ENCODE data around the gene LRRC8D. TPM values are rescaled to one million over a fixed set of nuclear protein-coding genes. Genes with fewer than 3 reads are reported as not detected.

The LRRC8D gene
- total RNA-seq, 3 donors from 2014 or later (not counting 1 experiment from before 2014, with no cell fraction given): 16.2 to 26.2 (median 17.1) TPM

- Histone ChIP-seq H3K4me3 (ENCODE audit: low read length) (no peak overlapping the region), H3K27me3 (ENCODE audit: control insufficient read depth, insufficient read depth, low read length) (no peaks in the 10 kb centered on the region), H3K4me1 (ENCODE audit: control insufficient read depth, insufficient read depth, low read length) (no peaks in the 10 kb centered on the region), H3K9me3 (ENCODE audit: control insufficient read depth, insufficient read depth, low read length) (no peaks in the 10 kb centered on the region), H3K27ac (ENCODE audit: low read length) (no peak overlapping the region), H3K36me3 (ENCODE audit: control insufficient read depth, insufficient read depth, low read length) (no peaks in the 10 kb centered on the region)
- DNase-seq: no peak
- Mint-ChIP-seq H3K27me3 (ENCODE audit: low read depth in 2 of 2) (no peaks in the 10 kb centered on the region), H3K27ac (no peak overlapping the region), H3K4me3 (no peak overlapping the region), H3K9me3 (no peaks in the 10 kb centered on the region), H3K4me1 (peaks cover 0 to 7% of the 10 kb centered on the region in 2 donors), H3K36me3 (no peaks in the 10 kb centered on the region)
- no peak for ATAC-seq
- intact Hi-C loops (cut with micrococcal nuclease): no loop called here
- WGBS (ENCODE audit: insufficient coverage): 74% methylated on average over 4 of the region's 4 CpGs
- TF ChIP-seq CTCF (IDR thresholded peaks at IDR 0.05): no peak
Observed at GRCh38 chr1:89800022-89800655, 20.7 kb upstream of the LRRC8D start.

- no peak overlapping the region for H3K27ac Mint-ChIP-seq
- intact Hi-C loops (cut with micrococcal nuclease): no loop called here
- Histone ChIP-seq H3K4me3 (ENCODE audit: low read length) (no peak overlapping the region), H3K27ac (ENCODE audit: low read length) (no peak overlapping the region), H3K27me3 (ENCODE audit: control insufficient read depth, insufficient read depth, low read length) (no peaks in the 10 kb centered on the region), H3K9me3 (ENCODE audit: control insufficient read depth, insufficient read depth, low read length) (no peaks in the 10 kb centered on the region), H3K36me3 (ENCODE audit: control insufficient read depth, insufficient read depth, low read length) (no peaks in the 10 kb centered on the region), H3K4me1 (ENCODE audit: control insufficient read depth, insufficient read depth, low read length) (no peaks in the 10 kb centered on the region)
- no peaks in the 10 kb centered on the region for H3K9me3 Mint-ChIP-seq
- WGBS (ENCODE audit: insufficient coverage): 74% methylated on average over 7 of the region's 7 CpGs
- TF ChIP-seq CTCF (IDR thresholded peaks at IDR 0.05): no peak
- DNase-seq (no peak), ATAC-seq (no peak)
- H3K4me1 Mint-ChIP-seq: peaks cover 0 to 7% of the 10 kb centered on the region in 2 donors
- H3K36me3 Mint-ChIP-seq: no peaks in the 10 kb centered on the region
- no peaks in the 10 kb centered on the region for H3K27me3 Mint-ChIP-seq (ENCODE audit: low read depth in 2 of 2)
- no peak overlapping the region for H3K4me3 Mint-ChIP-seq
Observed at GRCh38 chr1:89800718-89801117, 20.1 kb upstream of the LRRC8D start.

GRCh38 chr1:89802051-89802450 is 18.8 kb upstream of the LRRC8D start:
- Histone ChIP-seq H3K4me1 (ENCODE audit: control insufficient read depth, insufficient read depth, low read length) (no peaks in the 10 kb centered on the region), H3K9me3 (ENCODE audit: control insufficient read depth, insufficient read depth, low read length) (no peaks in the 10 kb centered on the region), H3K27me3 (ENCODE audit: control insufficient read depth, insufficient read depth, low read length) (no peaks in the 10 kb centered on the region), H3K27ac (ENCODE audit: low read length) (no peak overlapping the region), H3K36me3 (ENCODE audit: control insufficient read depth, insufficient read depth, low read length) (no peaks in the 10 kb centered on the region), H3K4me3 (ENCODE audit: low read length) (no peak overlapping the region)
- 79% methylated on average over 2 of the region's 2 CpGs for WGBS (ENCODE audit: insufficient coverage)
- no peak for TF ChIP-seq CTCF (IDR thresholded peaks at IDR 0.05)
- Mint-ChIP-seq H3K9me3 (no peaks in the 10 kb centered on the region), H3K36me3 (no peaks in the 10 kb centered on the region), H3K4me3 (no peak overlapping the region), H3K27ac (no peak overlapping the region), H3K4me1 (peaks cover 0 to 7% of the 10 kb centered on the region in 2 donors), H3K27me3 (ENCODE audit: low read depth in 2 of 2) (no peaks in the 10 kb centered on the region)
- intact Hi-C loops (cut with micrococcal nuclease): no loop called here
- ATAC-seq (no peak), DNase-seq (no peak)

DNA sequence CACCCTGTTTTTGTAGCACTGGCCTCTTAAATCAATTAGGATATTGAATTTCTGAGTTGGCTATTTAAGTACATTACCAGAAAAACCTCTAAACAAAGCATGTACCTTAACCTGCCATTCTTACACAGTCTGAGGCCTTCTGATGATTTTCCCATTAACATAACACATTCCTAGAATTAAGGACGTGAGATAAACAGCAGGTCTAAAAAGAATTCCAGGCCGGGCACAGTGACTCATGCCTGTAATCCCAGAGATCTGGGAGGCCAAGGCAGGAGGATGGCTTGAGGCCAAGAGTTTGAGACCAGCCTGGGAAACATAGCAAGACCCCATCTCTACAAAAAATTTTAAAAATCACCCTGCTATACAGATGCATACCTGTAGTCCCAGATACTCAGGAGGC is 18.0 kb upstream of the LRRC8D start:
- no peaks in the 10 kb centered on the region for H3K36me3 Mint-ChIP-seq
- no peaks in the 10 kb centered on the region for H3K9me3 Mint-ChIP-seq
- Histone ChIP-seq H3K9me3 (ENCODE audit: control insufficient read depth, insufficient read depth, low read length) (no peaks in the 10 kb centered on the region), H3K27me3 (ENCODE audit: control insufficient read depth, insufficient read depth, low read length) (no peaks in the 10 kb centered on the region), H3K27ac (ENCODE audit: low read length) (no peak overlapping the region), H3K4me1 (ENCODE audit: control insufficient read depth, insufficient read depth, low read length) (no peaks in the 10 kb centered on the region), H3K4me3 (ENCODE audit: low read length) (no peak overlapping the region), H3K36me3 (ENCODE audit: control insufficient read depth, insufficient read depth, low read length) (no peaks in the 10 kb centered on the region)
- ATAC-seq: no peak
- peaks cover 0 to 7% of the 10 kb centered on the region in 2 donors for H3K4me1 Mint-ChIP-seq
- intact Hi-C loops (cut with micrococcal nuclease): no loop called here
- WGBS (ENCODE audit: insufficient coverage): 84% methylated on average over 2 of the region's 2 CpGs
- no peak overlapping the region for H3K4me3 Mint-ChIP-seq
- DNase-seq: no peak
- no peak for TF ChIP-seq CTCF (IDR thresholded peaks at IDR 0.05)
- no peaks in the 10 kb centered on the region for H3K27me3 Mint-ChIP-seq (ENCODE audit: low read depth in 2 of 2)
- no peak overlapping the region for H3K27ac Mint-ChIP-seq

Data from natural killer cell (primary cell).